SK-N-MC (cell line): Measurements from ENCODE around the gene UCP3.

ENCODE experiments used
- DNase-seq: peaks from one replicate; pipeline ENCODE4 v3.0.0-alpha.2; 2011; ENCODE audit warnings: low read depth, low spot score
- H3K27ac ChIP-seq: fragments of 200-600 bp; sonication (generic); 2 replicates; pipeline ENCODE4 v1.5.1; 2016; ENCODE audit warnings: mixed run types
- H3K36me3 ChIP-seq: fragments of 200-600 bp; sonication (generic); 2 replicates; pipeline ENCODE4 v1.6.1; 2017; ENCODE audit warnings: antibody characterized with exemption, low read length, mixed read lengths; ENCODE audit not compliant: insufficient read depth
- H3K4me3 ChIP-seq: fragments of 200-600 bp; sonication (generic); 2 replicates; pipeline ENCODE4 v1.5.1; 2016
- H3K9ac ChIP-seq: fragments of 200-600 bp; sonication (generic); 2 replicates; pipeline ENCODE4 v1.8.0; 2017; ENCODE audit warnings: mixed run types, mixed read lengths; ENCODE audit not compliant: insufficient read length
- H3K9me3 ChIP-seq: fragments of 200-600 bp; sonication (generic); 2 replicates; pipeline ENCODE4 v1.6.1; 2017; ENCODE audit warnings: low read depth, mild to moderate bottlenecking, antibody characterized with exemption, low read length, moderate library complexity, mixed read lengths
- EZH2 ChIP-seq: fragments of 200-600 bp; sonication (generic); IDR thresholded peaks from one replicate; pipeline ENCODE4 v1.6.1; 2017; ENCODE audit warnings: antibody characterized with exemption
- FOXP2 ChIP-seq: optimal IDR thresholded peaks from 2 replicates; pipeline ENCODE3; 2011; ENCODE audit warnings: mild to moderate bottlenecking, moderate library complexity; ENCODE audit not compliant: insufficient read depth; ENCODE audit errors: extremely low read length, control extremely low read depth
- POLR2AphosphoS5 ChIP-seq: IDR thresholded peaks from 2 replicates; pipeline ENCODE4 v1.6.1; 2012; ENCODE audit warnings: mild to moderate bottlenecking, low read depth, low read length, borderline replicate concordance

UCP3 gene

DNA sequence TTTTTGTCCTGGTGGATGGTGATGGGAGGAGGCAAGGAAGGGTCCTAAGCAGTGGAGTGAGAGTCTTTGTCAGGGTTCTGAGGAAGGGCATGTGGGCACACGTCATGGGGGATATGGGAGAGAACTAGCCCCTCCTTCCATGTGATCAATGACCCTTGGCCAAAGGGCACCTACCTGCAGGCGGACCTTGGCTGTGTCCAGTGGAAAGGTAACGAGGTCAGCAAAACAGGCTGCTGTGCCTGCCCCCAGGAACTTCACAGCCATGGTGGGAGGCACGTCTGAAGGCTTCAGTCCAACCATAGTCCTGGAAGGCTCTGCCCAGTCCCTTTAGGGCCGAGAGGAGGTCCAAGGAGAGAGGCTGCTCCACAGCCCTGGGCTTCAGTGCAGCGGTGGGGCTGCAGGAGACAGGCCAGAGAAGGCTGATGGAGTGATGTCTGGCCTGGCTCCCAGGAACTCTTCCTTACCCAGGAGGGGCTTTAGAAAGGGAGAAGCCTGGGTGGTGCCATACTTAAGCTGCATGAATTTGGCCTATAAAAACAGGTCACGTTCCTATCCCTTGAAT is 2.1 kb downstream of the UCP3 start:
- no peak overlapping the region for H3K4me3 ChIP-seq
- no peak for DNase-seq
- no peak for TF ChIP-seq FOXP2
- no peak for TF ChIP-seq EZH2
- no peak for TF ChIP-seq POLR2AphosphoS5
- H3K27ac ChIP-seq, result no peak overlapping the region
- H3K9me3 ChIP-seq, result no peaks in the 10 kb centered on the region
- peaks cover 4% of the 10 kb centered on the region; the same call in 1 of the 2 replicates for H3K36me3 ChIP-seq
- no peak overlapping the region for H3K9ac ChIP-seq

DNA sequence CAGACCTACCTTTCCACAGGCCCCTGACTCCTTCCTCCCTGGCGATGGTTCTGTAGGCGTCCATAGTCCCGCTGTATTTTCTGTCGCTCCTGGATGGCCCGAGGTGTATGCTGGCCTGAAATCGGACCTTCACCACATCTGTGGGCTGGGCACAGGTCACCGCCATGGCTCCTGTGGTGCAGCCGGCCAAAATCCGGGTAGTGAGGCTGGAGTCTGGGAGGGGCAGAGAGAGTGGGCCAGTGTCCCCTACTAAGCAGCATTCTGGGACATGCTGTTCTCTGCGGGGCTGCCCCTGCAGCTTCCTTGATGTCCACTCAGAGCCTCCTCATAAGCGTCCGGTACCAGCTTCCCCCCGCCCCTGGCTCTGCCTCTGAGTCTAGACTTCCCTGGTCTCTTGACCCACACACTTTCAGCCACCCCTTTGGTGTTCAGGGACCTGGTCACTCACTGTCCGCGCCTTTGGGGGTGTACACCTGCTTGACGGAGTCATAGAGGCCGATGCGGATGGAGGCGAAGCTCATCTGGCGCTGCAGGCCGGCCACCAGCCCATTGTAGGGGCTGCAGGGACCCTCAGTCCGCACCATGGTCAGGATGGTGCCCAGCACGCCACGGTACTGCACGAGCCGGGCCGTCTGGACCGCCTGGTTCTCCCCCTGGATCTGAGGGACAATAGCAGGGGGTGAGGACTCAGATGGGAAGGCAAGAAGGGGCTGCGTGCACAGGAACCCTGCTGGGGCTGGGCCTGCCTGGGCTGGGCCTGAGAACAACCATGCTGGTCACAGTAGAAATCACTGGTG is 3.0 kb downstream of the UCP3 start:
- Histone ChIP-seq H3K9me3 (no peaks in the 10 kb centered on the region), H3K27ac (no peak overlapping the region), H3K9ac (no peak overlapping the region), H3K4me3 (no peak overlapping the region), H3K36me3 (peaks cover 4% of the 10 kb centered on the region; the same call in 1 of the 2 replicates)
- no peak for TF ChIP-seq POLR2AphosphoS5
- no peak for TF ChIP-seq EZH2
- TF ChIP-seq FOXP2, result no peak
- DNase-seq, result no peak

DNA sequence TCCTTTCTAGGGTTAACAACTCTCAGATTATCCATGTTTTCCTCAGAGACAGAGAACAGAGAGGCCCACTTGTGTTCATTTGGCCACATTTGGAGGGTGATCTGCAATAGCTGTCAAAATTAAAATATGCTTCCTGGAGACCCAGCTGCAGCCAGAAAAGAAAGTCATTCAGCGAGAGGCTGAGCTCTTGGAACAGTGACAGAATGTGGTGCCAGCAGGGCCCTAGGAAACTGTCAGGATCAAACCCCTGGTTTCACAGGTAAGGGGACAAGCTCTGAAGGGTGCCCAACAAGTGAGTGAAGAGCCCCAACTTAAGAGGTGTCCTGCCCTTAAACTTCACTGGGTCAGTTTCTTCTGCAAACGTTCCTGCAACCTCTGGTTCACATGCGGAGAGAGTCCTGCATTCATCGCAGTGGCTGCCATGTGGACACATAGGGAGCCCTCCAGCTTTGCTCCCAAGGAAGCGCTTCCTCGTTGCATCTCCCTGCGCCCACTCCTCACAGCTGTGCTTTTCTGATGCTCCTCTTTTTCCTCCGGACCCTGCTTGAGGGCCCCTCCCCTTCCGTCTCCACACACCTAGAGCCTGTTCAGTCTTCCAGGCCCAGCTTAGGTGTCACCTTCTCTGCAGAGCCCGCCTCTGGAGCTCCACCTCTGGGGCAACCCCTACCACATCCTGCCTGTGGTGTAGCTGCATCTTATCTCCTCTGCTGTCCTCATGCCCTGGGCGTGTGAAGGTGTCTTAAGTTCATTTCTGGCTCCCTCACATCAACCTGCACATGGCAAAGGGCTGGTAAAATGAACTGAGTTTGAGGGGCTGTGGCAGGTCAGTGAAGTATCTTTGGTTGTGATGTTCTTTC is 3.9 kb downstream of the UCP3 start:
- Histone ChIP-seq H3K4me3 (no peak overlapping the region), H3K27ac (no peak overlapping the region), H3K9me3 (no peaks in the 10 kb centered on the region), H3K9ac (no peak overlapping the region), H3K36me3 (peaks cover 4% of the 10 kb centered on the region; the same call in 1 of the 2 replicates)
- DNase-seq, result no peak
- TF ChIP-seq POLR2AphosphoS5 (no peak), FOXP2 (no peak), EZH2 (no peak)

GRCh38 chr11:74004046-74004695 is 4.7 kb downstream of the UCP3 start:
- TF ChIP-seq POLR2AphosphoS5 (no peak), FOXP2 (no peak), EZH2 (no peak)
- peaks cover 4% of the 10 kb centered on the region; the same call in 1 of the 2 replicates for H3K36me3 ChIP-seq
- H3K9ac ChIP-seq, result no peak overlapping the region
- no peak for DNase-seq
- H3K9me3 ChIP-seq, result no peaks in the 10 kb centered on the region
- no peak overlapping the region for H3K4me3 ChIP-seq
- no peak overlapping the region for H3K27ac ChIP-seq

- H3K36me3 ChIP-seq, result peaks cover 4% of the 10 kb centered on the region; the same call in 1 of the 2 replicates
- no peak for DNase-seq
- no peak for TF ChIP-seq POLR2AphosphoS5
- TF ChIP-seq EZH2, result no peak
- no peak for TF ChIP-seq FOXP2
- H3K4me3 ChIP-seq, result no peak overlapping the region
- no peaks in the 10 kb centered on the region for H3K9me3 ChIP-seq
- no peak overlapping the region for H3K27ac ChIP-seq
- no peak overlapping the region for H3K9ac ChIP-seq
These were observed 6.1 kb downstream of the UCP3 start for GRCh38 chr11:74002832-74003231.

- Histone ChIP-seq H3K4me3 (no peak overlapping the region), H3K9ac (no peak overlapping the region), H3K36me3 (peaks cover 4% of the 10 kb centered on the region; the same call in 1 of the 2 replicates), H3K27ac (no peak overlapping the region), H3K9me3 (no peaks in the 10 kb centered on the region)
- DNase-seq, result no peak
- TF ChIP-seq POLR2AphosphoS5 (no peak), FOXP2 (no peak), EZH2 (no peak)
These were observed 7.0 kb downstream of the UCP3 start for GRCh38 chr11:74001822-74002286.

DNA sequence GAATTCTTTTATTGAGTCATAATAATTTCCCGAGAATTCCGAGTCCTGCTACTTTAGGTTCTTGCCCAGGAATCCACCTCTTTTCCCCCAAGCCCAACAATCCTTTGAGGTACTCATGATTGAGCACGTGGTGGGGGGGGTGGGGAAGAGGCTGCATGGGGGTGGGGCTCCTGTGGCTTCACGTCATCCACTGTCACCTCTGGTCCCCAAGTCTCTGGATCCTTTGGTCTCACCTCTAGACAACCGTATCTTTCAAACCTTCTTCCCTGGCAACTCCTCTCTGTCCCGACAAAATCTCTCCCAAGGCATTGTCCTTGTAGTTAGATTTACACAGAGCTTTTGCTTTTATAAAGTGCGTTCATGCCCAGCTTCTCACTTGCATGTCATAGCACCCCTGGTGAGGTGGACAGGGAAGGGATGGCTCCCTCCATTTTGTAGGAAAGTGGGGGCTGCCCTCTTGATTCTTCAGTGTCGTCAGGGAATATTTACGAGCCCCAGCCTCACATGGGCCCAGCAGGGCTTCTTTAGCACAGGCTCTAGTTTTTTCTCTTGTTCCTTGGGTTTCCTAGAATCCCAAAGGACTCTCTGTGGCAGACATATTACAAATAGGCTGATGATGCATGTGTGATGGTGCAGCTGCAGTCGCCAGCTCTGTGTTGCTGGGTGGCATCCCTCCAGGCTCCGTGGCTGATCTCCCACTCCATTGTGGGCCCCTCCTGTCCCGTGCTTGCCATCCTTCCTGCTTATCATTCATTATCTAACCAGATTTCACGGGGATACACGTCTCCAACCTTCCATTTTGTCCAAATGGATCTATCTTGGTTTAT is 8.4 kb downstream of the UCP3 start:
- no peak for TF ChIP-seq EZH2
- TF ChIP-seq FOXP2, result no peak
- Histone ChIP-seq H3K9ac (no peak overlapping the region), H3K27ac (no peak overlapping the region), H3K4me3 (no peak overlapping the region), H3K36me3 (peaks cover 4% of the 10 kb centered on the region; the same call in 1 of the 2 replicates), H3K9me3 (no peaks in the 10 kb centered on the region)
- DNase-seq, result no peak
